K562 (cell line): Measurements from ENCODE around the gene FIGLA. TPM values are rescaled to one million over a fixed set of nuclear protein-coding genes. Genes with fewer than 3 reads are reported as not detected.
"Not testable (repeated sequence)": the region's sequence is repeated elsewhere in the genome, so short reads cannot be mapped to it uniquely, and the experiment has no call there.

Experiments
- ATAC-seq: fragments of 200-7000 bp; cut with Tn5 transposase; 3 replicates; pipeline ENCODE4 v1.9.1; 2020; ENCODE audit warnings: moderate library complexity
- BruUV-seq: library from RNA; stranded (reverse); fragments of 400-500 nt; replicated peaks from 2 replicates; lab custom pipeline; 2021; lab: Mats Ljungman, UMichigan
- CTCF ChIA-PET: fragments of 300-600 bp; formaldehyde crosslinking; extraction: SDS; loops from one replicate; lab custom pipeline; 2021; ENCODE audit warnings: low intra/inter-chr PET ratio; lab: Yijun Ruan, JAX
- POLR2A ChIA-PET: fragments of 300-600, 350-650 bp; sonication (Branson Sonifier 250); formaldehyde crosslinking; extraction: SDS; loops from one replicate; lab custom pipeline; 2021; ENCODE audit warnings: antibody characterized with exemption, inconsistent platforms; lab: Yijun Ruan, JAX
- DNase-seq, 4 experiments: peaks; one replicate each; pipeline versions ENCODE4 v3.0.0 to v3.0.0-alpha.2; 2011 to 2018; ENCODE audit warnings: low spot score in 3 of 4, mixed read lengths in 3 of 4; ENCODE audit errors: extremely low read depth in 1 of 4
- FAIRE-seq: peaks from 2 replicates; lab custom pipeline; 2011; peaks lifted over from hg19 to GRCh38; lab: Jason Lieb, UNC
- H2AFZ ChIP-seq: 2 replicates; pipeline ENCODE4 v1.6.0; 2011; ENCODE audit warnings: low read depth, low read length, control low read depth, inconsistent platforms
- H3K27ac ChIP-seq: fragments of 200-600 bp; 3 replicates; pipeline ENCODE4 v1.8.0; 2011; ENCODE audit warnings: low read depth, mild to moderate bottlenecking, control low read depth, inconsistent platforms, low read length, moderate library complexity, mixed read lengths; ENCODE audit errors: extremely low read depth
- H3K27me3 ChIP-seq, 2 experiments: fragments of 300-600 bp in 1 of 2; 2 replicates in 1 of 2; 3 replicates in 1 of 2; pipeline versions ENCODE4 v1.6.0 to v1.8.0; 2011; ENCODE audit warnings: inconsistent platforms in 2 of 2, low read length in 2 of 2, mild to moderate bottlenecking in 1 of 2, mixed read lengths in 1 of 2, moderate library complexity in 1 of 2; ENCODE audit not compliant: control insufficient read depth in 2 of 2, insufficient read depth in 2 of 2
- H3K36me3 ChIP-seq: fragments of 300-600 bp; 3 replicates; pipeline ENCODE4 v1.8.0; 2011; ENCODE audit warnings: mild to moderate bottlenecking, low read length, inconsistent platforms; ENCODE audit not compliant: control insufficient read depth, insufficient read depth
- H3K4me1 ChIP-seq, 2 experiments: fragments of 200-600 bp in 1 of 2; replicated peaks in 1 of 2; 2 replicates in 1 of 2; 3 replicates in 1 of 2; pipeline versions ENCODE4 v1.5.1 to v1.8.0; 2011; ENCODE audit warnings: inconsistent platforms in 2 of 2, low read length in 2 of 2, mild to moderate bottlenecking in 1 of 2, mixed read lengths in 1 of 2, moderate library complexity in 1 of 2; ENCODE audit not compliant: control insufficient read depth in 2 of 2, insufficient read depth in 2 of 2
- H3K4me2 ChIP-seq: 2 replicates; pipeline ENCODE4 v1.6.1; 2011; ENCODE audit warnings: low read length, control low read depth, inconsistent platforms, mixed read lengths; ENCODE audit not compliant: insufficient read depth
- H3K4me3 ChIP-seq: fragments of 200-600 bp; sonication (generic), shearing (Covaris generic); 2 replicates; pipeline ENCODE4 v1.5.1; 2016; ENCODE audit warnings: control low read depth, inconsistent platforms
- H3K79me2 ChIP-seq: fragments of 200-600 bp; 3 replicates; pipeline ENCODE4 v1.8.0; 2011; ENCODE audit warnings: low read length, inconsistent platforms; ENCODE audit not compliant: control insufficient read depth, insufficient read depth
- H3K9ac ChIP-seq, 2 experiments: 2 replicates each; pipeline versions ENCODE4 v1.6.0 to v1.6.1; 2011; ENCODE audit warnings: low read depth in 2 of 2, low read length in 2 of 2, control low read depth in 1 of 2, inconsistent platforms in 1 of 2, mild to moderate bottlenecking in 1 of 2, mixed read lengths in 1 of 2; ENCODE audit not compliant: insufficient read depth in 1 of 2
- H3K9me1 ChIP-seq: one replicate; pipeline ENCODE4 v1.6.0; 2011; ENCODE audit warnings: inconsistent platforms, mild to moderate bottlenecking, low read length, moderate library complexity; ENCODE audit not compliant: control insufficient read depth, insufficient read depth
- H3K9me3 ChIP-seq: replicated peaks from 2 replicates; pipeline ENCODE4 v1.5.1; 2011; ENCODE audit warnings: low read depth, low read length, inconsistent platforms; ENCODE audit not compliant: control insufficient read depth, insufficient read depth
- H4K20me1 ChIP-seq: replicated peaks from 2 replicates; pipeline ENCODE4 v1.6.1; 2011; ENCODE audit warnings: low read length, inconsistent platforms, mixed read lengths; ENCODE audit not compliant: control insufficient read depth, insufficient read depth
- PTBP1 ChIP-seq: fragments of 200-400 bp; formaldehyde crosslinking; IDR thresholded peaks from 2 replicates; pipeline ENCODE4 v1.6.1; 2017; ENCODE audit warnings: low read depth, low read length
- RBM25 ChIP-seq: fragments of 200-400 bp; formaldehyde crosslinking; IDR thresholded peaks from 2 replicates; pipeline ENCODE4 v1.6.1; 2018; ENCODE audit warnings: low read length, low read depth, moderate library complexity; ENCODE audit not compliant: severe bottlenecking
- RHOXF2B ChIP-seq: fragments of 250-450 bp; sonication (Bioruptor Pico); conservative IDR thresholded peaks from 2 replicates; pipeline ENCODE4 v1.5.1; 2021
- ZNF146 ChIP-seq: IDR thresholded peaks from one replicate; pipeline ENCODE4 v1.6.1; 2018; ENCODE audit warnings: missing compliant biosample characterization; ENCODE audit not compliant: unreplicated experiment
- WGBS: fragments of 100-300 bp; shearing (Covaris generic); methylation state at CpG from one replicate; pipeline ENCODE4 v1.1.6; 2016; ENCODE audit warnings: low coverage, mixed read lengths; ENCODE audit not compliant: insufficient coverage; ENCODE audit errors: missing lambda C conversion rate; 5-methylcytosine and 5-hydroxymethylcytosine counted together
- in situ Hi-C: fragments of 300-500 bp; cut with MboI; formaldehyde crosslinking; loops from 4 replicates; pipeline ENCODE4 v1.15.0; 2018; ENCODE audit warnings: inconsistent platforms, mixed read lengths
- intact Hi-C: fragments of 100-400 bp; cut with micrococcal nuclease; formaldehyde crosslinking; loops from 2 replicates; pipeline ENCODE4 v1.14.2; 2022
- polyA plus RNA-seq, 8 experiments: library from polyadenylated mRNA; depleted of rRNA in 4 of 8; stranded (reverse) in 5 of 8; unstranded in 3 of 8; fragments of >200 nt; fragmentation: Nextera tagmentation in 2 of 8; fragmentation: Illumina TruSeq in 1 of 8; extraction: Ambion mirVana in 2 of 8; extraction: Trizol in 1 of 8; gene quantifications; 2 replicates each; pipeline versions ENCODE4 v1.2.1 to v1.2.3, GENCODE V29; 2011 to 2014; ENCODE audit warnings: inconsistent platforms in 1 of 8, missing spikeins in 1 of 8
- total RNA-seq, 7 experiments: library from RNA; depleted of rRNA in 6 of 7; stranded (reverse); fragments of >200 nt in 6 of 7; fragmentation: Illumina TruSeq in 2 of 7; extraction: Trizol in 2 of 7; gene quantifications; 2 replicates each; pipeline versions ENCODE4 v1.2.1 to v1.2.3, GENCODE V29; 2011 to 2021; ENCODE audit warnings: low replicate concordance in 1 of 7

Gene FIGLA
- total and polyA plus RNA-seq, 9 of the 15 experiments (the other 6 are each of a cell fraction or from before 2014, with no cell fraction given) = not detected

DNA sequence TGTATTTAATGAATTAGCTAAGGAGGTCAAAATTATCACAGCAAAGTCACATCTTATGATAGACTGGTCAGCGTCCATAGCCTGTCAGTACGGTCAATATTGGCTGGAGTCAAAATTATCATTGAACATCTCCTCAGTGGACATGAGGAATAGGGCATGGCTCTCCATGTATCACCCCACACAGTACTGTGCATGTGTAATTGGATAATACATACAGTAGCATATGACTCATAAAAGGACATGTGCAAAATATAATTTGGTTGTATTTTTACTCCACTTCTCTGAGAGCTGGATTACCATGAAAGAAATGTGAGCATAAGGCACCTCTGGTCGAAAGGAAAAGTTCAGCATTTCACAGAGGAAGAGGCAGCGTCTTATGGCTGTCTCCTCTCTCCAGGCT, 47.4 kb downstream of the FIGLA start:
- ATAC-seq (peak; percentile 22; the same call in 1 of the 3 replicates), FAIRE-seq (no peak), DNase-seq (no peak)
- POLR2A ChIA-PET = interaction anchor here (1.0 to 1.5 kb wide), 2 partner anchors 8 to 10 kb away, joined by 3 to 4 read pairs; no protein-coding TSS in a partner anchor
- H4K20me1 ChIP-seq = no peaks in the 10 kb centered on the region
- WGBS = 56% methylated on average over 4 of the region's 4 CpGs
- H3K9me3 ChIP-seq = no peaks in the 10 kb centered on the region
- no peak overlapping the region for H3K27ac ChIP-seq
- in situ Hi-C loops = no loop called here
- H2AFZ ChIP-seq = no peak overlapping the region
- H3K4me1 ChIP-seq = peaks cover 4 to 7% of the 10 kb centered on the region in 2 experiments; a peak in 3 of 5 replicates
- H3K36me3 ChIP-seq = no peaks in the 10 kb centered on the region
- no peaks in the 10 kb centered on the region for H3K9me1 ChIP-seq
- CTCF ChIA-PET = interaction anchor here (0.8 kb wide), 1 partner anchor 25 kb away, joined by 5 read pairs; the partner anchor contains the start of gene ADD2
- H3K9ac ChIP-seq = no peak overlapping the region; a peak in 1 of 4 replicates
- no TSS peak for BruUV-seq
- H3K27me3 ChIP-seq = no peaks in the 10 kb centered on the region
- TF ChIP-seq PTBP1 = no peak
- no peak for TF ChIP-seq RHOXF2B (CRISPR knock-in tag)
- H3K4me2 ChIP-seq = no peak overlapping the region
- H3K79me2 ChIP-seq = peaks cover 8% of the 10 kb centered on the region; the same call in 1 of the 3 replicates
- H3K4me3 ChIP-seq = no peak overlapping the region
- intact Hi-C loops = no loop called here

DNA sequence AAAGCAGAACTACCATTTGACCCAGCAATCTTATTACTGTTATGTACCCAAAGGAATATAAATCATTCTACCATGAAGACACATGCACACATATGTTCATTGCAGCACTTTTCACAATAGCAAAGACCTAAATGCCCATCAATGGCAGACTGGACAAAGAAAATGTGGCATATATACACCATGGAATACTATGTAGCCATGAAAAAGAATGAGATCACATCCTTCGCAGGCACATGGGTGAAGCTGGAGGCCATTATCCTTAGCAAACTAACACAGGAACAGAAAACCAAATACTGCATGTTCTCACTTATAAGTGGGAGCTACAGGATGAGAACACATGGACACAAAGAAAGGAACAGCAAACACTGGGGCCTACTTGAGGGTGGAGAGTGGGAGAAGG, 51.0 kb downstream of the FIGLA start:
- POLR2A ChIA-PET = interaction anchor here (1.5 kb wide), 1 partner anchor 13 kb away, joined by 4 read pairs; no protein-coding TSS in a partner anchor

More for the DNA sequence above, 51.0 kb downstream of the FIGLA start:
- 87% methylated on average over 1 of the region's 1 CpG for WGBS
- BruUV-seq, H3K4me3 ChIP-seq, H3K9me1 ChIP-seq, DNase-seq, H3K79me2 ChIP-seq, FAIRE-seq, ATAC-seq, H3K9me3 ChIP-seq, CTCF ChIA-PET, H2AFZ ChIP-seq, in situ Hi-C loops, H3K27ac ChIP-seq, H3K4me2 ChIP-seq, H4K20me1 ChIP-seq, H3K27me3 ChIP-seq, intact Hi-C loops, H3K9ac ChIP-seq, H3K36me3 ChIP-seq, H3K4me1 ChIP-seq: not testable (repeated sequence)
- peak; percentile 35 for TF ChIP-seq RBM25
- TF ChIP-seq ZNF146 = peak; percentile 87
